ENCODE results near the gene PLEKHO2.

Gene PLEKHO2

DNA sequence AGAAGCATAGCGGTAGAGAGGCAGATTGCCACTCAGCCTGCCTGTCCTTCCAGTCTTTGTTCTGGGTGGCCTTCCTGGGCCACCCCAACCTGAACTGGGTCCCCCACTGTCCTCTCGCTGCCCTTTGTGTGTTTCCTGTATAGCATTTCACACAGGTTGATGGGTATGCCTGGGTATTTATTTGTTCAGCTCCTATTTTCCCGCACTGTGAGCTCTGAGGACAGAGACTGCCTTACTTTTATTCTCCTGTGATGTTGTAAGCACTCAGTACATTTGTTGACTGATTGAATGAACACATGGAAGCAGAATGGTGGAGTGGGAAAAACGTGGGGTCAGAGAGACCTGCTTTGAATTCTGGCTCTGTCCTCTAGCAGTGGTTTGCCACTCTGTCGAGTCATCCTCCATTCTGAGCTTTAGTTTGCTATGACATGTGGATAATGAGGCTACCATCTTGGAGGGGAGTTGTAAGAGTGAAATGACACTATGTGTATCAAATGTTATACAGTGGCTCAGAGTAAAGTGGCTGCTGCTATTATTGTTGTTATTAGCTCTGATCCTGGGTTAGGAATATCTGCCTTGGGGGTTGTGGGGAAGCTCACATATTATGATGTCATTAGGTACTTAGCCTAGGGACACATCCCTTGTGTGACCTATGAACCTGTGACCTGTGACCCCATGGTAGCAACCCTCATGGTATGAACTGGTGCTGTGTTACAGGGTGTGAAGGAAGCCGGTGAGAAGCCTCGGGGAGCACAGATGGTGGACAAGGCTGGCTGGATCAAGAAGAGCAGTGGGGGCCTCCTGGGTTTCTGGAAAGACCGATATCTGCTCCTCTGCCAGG, 6.4 kb downstream of the PLEKHO2 start:
- H3K79me2 ChIP-seq (ENCODE audit: insufficient read depth, low read length), result peaks cover 12% of the 10 kb centered on the region; the same call in 1 of the 2 replicates
- no peaks in the 10 kb centered on the region for H4K20me1 ChIP-seq (ENCODE audit: low read depth, low read length)

DNA sequence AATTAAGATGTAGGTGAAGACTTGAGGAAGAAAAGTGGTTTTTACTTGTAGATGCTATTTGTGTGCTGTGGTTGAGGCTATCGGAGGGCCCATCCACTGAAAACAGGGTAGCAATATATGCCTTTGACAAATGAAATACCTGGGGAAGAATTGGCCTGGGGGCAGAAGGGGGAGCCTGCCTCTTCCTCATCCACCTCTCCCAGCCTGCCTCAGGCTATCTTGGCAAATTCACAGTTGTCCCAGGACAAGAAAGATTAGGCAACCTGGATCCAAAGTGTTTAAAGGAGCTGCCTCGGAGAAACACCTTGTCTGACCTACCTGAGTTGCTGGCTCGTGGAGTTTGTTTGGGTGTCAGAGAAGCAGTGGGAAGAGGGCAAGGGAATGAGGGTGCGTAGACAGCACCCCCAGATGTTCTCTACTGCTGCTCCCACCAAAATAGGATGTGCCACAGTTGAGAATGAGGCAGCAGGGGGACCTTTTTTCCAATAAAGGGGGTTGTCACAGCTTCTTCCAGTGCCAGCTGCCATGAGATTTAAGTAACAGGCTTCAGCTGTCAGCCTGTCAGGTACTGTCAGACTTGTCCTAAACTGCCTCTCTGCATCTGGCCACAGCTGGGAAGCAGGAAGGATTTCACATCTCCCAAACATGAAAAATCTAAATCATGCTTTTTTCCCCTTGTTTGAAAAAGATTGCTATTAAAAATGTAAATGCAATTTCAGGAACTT, 9.2 kb downstream of the PLEKHO2 start:
- Histone ChIP-seq H3K9me2 (replicated peaks; ENCODE audit: insufficient read depth, low read length) (no peaks in the 10 kb centered on the region), H3K27me3 (ENCODE audit: low read length) (no peaks in the 10 kb centered on the region), H4K20me1 (ENCODE audit: low read depth, low read length) (no peaks in the 10 kb centered on the region), H3K79me2 (ENCODE audit: insufficient read depth, low read length) (no peaks in the 10 kb centered on the region), H3K27ac (ENCODE audit: low read depth, low read length) (no peak overlapping the region), H2AFZ (ENCODE audit: low read depth, low read length, severe bottlenecking) (no peak overlapping the region), H3K9ac (ENCODE audit: low read length) (no peak overlapping the region), H3K4me2 (ENCODE audit: low read depth, low read length, poor library complexity, severe bottlenecking) (no peak overlapping the region), H3K9me3 (ENCODE audit: insufficient read depth, low read length) (no peaks in the 10 kb centered on the region), H3F3A (ENCODE audit: insufficient read depth) (no peaks in the 10 kb centered on the region), H3K36me3 (ENCODE audit: low read length) (no peaks in the 10 kb centered on the region), H3K4me3 (ENCODE audit: insufficient read depth, low read length, poor library complexity, severe bottlenecking) (no peak overlapping the region)
- TF ChIP-seq EZH2phosphoT487 (conservative IDR thresholded peaks at IDR 0.05; ENCODE audit: low read length), result no peak
- TF ChIP-seq, protein P1, sequence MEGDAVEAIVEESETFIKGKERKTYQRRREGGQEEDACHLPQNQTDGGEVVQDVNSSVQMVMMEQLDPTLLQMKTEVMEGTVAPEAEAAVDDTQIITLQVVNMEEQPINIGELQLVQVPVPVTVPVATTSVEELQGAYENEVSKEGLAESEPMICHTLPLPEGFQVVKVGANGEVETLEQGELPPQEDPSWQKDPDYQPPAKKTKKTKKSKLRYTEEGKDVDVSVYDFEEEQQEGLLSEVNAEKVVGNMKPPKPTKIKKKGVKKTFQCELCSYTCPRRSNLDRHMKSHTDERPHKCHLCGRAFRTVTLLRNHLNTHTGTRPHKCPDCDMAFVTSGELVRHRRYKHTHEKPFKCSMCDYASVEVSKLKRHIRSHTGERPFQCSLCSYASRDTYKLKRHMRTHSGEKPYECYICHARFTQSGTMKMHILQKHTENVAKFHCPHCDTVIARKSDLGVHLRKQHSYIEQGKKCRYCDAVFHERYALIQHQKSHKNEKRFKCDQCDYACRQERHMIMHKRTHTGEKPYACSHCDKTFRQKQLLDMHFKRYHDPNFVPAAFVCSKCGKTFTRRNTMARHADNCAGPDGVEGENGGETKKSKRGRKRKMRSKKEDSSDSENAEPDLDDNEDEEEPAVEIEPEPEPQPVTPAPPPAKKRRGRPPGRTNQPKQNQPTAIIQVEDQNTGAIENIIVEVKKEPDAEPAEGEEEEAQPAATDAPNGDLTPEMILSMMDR (IDR thresholded peaks at IDR 0.05; ENCODE audit: insufficient read depth, low read length, poor library complexity, severe bottlenecking), result no peak

More for the DNA sequence above, 6.4 kb downstream of the PLEKHO2 start:
- no peak overlapping the region for H3K4me2 ChIP-seq (ENCODE audit: low read depth, low read length, poor library complexity, severe bottlenecking)
- no peaks in the 10 kb centered on the region for H3K9me3 ChIP-seq (ENCODE audit: insufficient read depth, low read length)
- no peaks in the 10 kb centered on the region for H3K9me2 ChIP-seq (replicated peaks; ENCODE audit: insufficient read depth, low read length)
- no peak overlapping the region for H3K27ac ChIP-seq (ENCODE audit: low read depth, low read length)
- H3K27me3 ChIP-seq (ENCODE audit: low read length), result no peaks in the 10 kb centered on the region
- H3K9ac ChIP-seq (ENCODE audit: low read length), result no peak overlapping the region
- TF ChIP-seq, protein P1 (IDR thresholded peaks at IDR 0.05; ENCODE audit: insufficient read depth, low read length, poor library complexity, severe bottlenecking), result no peak
- TF ChIP-seq EZH2phosphoT487 (conservative IDR thresholded peaks at IDR 0.05; ENCODE audit: low read length), result no peak
- no peak overlapping the region for H2AFZ ChIP-seq (ENCODE audit: low read depth, low read length, severe bottlenecking)
- no peak overlapping the region for H3K4me3 ChIP-seq (ENCODE audit: insufficient read depth, low read length, poor library complexity, severe bottlenecking)
- H3K36me3 ChIP-seq (ENCODE audit: low read length), result no peaks in the 10 kb centered on the region
- H3F3A ChIP-seq (ENCODE audit: insufficient read depth), result no peaks in the 10 kb centered on the region

DNA sequence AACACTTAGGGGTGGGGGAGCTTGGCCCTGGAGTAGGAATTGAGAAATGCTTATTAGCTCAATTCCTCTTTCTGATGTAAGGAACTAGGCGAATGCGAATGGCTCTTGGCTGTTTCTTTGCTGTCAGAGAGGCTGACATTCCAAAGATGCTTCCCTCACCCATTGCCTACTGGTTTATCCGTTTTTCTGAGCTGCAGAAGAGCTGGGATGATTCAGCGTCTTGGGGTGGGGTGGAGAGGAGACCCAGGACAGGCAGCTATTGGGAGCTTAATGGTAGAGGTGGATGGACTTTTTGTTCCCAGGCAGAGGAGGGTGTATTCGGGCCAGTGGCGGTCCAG, 9.8 kb downstream of the PLEKHO2 start:
- Histone ChIP-seq H3K79me2 (ENCODE audit: insufficient read depth, low read length) (no peaks in the 10 kb centered on the region), H3K36me3 (ENCODE audit: low read length) (no peaks in the 10 kb centered on the region), H3K27ac (ENCODE audit: low read depth, low read length) (no peak overlapping the region), H3K9me3 (ENCODE audit: insufficient read depth, low read length) (no peaks in the 10 kb centered on the region), H3K27me3 (ENCODE audit: low read length) (no peaks in the 10 kb centered on the region), H3F3A (ENCODE audit: insufficient read depth) (no peaks in the 10 kb centered on the region), H3K4me3 (ENCODE audit: insufficient read depth, low read length, poor library complexity, severe bottlenecking) (no peak overlapping the region), H4K20me1 (ENCODE audit: low read depth, low read length) (no peaks in the 10 kb centered on the region), H2AFZ (ENCODE audit: low read depth, low read length, severe bottlenecking) (no peak overlapping the region), H3K9me2 (replicated peaks; ENCODE audit: insufficient read depth, low read length) (no peaks in the 10 kb centered on the region), H3K4me2 (ENCODE audit: low read depth, low read length, poor library complexity, severe bottlenecking) (no peak overlapping the region), H3K9ac (ENCODE audit: low read length) (no peak overlapping the region)
- TF ChIP-seq, protein P1 (IDR thresholded peaks at IDR 0.05; ENCODE audit: insufficient read depth, low read length, poor library complexity, severe bottlenecking), result no peak
- TF ChIP-seq EZH2phosphoT487 (conservative IDR thresholded peaks at IDR 0.05; ENCODE audit: low read length), result no peak
